Measurements from ENCODE around the gene ARHGEF33.

ARHGEF33 gene

DNA sequence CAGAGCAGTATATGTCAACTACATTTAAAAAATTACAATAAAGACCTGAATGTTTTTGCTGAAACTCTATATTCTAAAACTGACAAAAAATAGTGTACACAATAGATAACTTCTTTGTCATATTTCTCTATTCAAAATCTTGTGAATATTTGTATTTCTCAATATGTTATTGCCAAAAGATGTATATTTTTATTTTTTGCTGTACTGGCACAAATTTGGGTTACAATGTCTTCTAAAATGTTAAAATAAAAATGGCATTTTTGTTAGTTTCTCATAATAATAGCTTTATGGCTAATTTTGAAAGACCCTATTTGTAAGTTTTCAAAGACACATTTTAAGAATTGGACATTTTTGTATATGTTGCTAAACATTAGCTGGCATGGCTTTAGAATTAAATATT lies 630 bp upstream of the ARHGEF33 start:
- TF ChIP-seq EP300 (IDR thresholded peaks at IDR 0.05; ENCODE audit: borderline replicate concordance) (no peak), YY1 (IDR thresholded peaks at IDR 0.05; ENCODE audit: low read depth) (no peak), RAD21 (IDR thresholded peaks at IDR 0.05; ENCODE audit: low read depth) (no peak), USF1 (IDR thresholded peaks at IDR 0.05) (no peak), FOXM1 (IDR thresholded peaks at IDR 0.05; ENCODE audit: borderline replicate concordance, low read depth) (no peak), NFIC (IDR thresholded peaks at IDR 0.05) (no peak), EGR1 (IDR thresholded peaks at IDR 0.05) (no peak), TCF12 (IDR thresholded peaks at IDR 0.05; ENCODE audit: low read depth) (no peak), REST (IDR thresholded peaks at IDR 0.05; ENCODE audit: low read depth) (no peak), CEBPB (IDR thresholded peaks at IDR 0.05) (no peak), TAF1 (IDR thresholded peaks at IDR 0.05; ENCODE audit: low read depth) (no peak), ZBTB7A (IDR thresholded peaks at IDR 0.05; ENCODE audit: low read depth) (no peak), CREB1 (IDR thresholded peaks at IDR 0.05; ENCODE audit: low read depth) (no peak), TEAD4 (IDR thresholded peaks at IDR 0.05) (no peak)
- TF ChIP-seq, protein P1, sequence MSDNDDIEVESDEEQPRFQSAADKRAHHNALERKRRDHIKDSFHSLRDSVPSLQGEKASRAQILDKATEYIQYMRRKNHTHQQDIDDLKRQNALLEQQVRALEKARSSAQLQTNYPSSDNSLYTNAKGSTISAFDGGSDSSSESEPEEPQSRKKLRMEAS (IDR thresholded peaks at IDR 0.05): no peak

DNA sequence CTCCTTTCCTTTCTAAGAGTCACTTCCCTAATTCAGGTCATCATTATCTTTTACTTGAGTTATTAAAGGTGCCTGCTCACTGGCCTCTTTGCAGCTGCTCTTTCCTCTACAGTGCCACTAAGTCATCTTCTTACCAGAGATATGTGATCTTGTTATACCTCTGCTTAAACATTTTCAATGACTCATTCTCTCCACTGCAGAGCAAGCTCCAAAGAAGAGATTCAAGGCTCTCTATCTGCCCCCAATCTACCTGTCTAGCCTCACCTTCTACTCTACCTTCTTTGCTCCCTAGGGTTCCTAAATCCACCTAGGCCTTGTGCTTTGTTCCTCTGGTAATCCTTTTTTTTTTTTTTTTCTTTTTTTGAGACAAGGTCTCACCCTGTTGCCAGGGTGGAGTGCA lies 3.1 kb downstream of the ARHGEF33 start:
- TF ChIP-seq CEBPB (IDR thresholded peaks at IDR 0.05): no peak
- TF ChIP-seq REST (IDR thresholded peaks at IDR 0.05; ENCODE audit: low read depth): no peak
- TF ChIP-seq TAF1 (IDR thresholded peaks at IDR 0.05; ENCODE audit: low read depth): no peak
- TF ChIP-seq NFIC (IDR thresholded peaks at IDR 0.05): no peak
- no peak for TF ChIP-seq YY1 (IDR thresholded peaks at IDR 0.05; ENCODE audit: low read depth)

DNA sequence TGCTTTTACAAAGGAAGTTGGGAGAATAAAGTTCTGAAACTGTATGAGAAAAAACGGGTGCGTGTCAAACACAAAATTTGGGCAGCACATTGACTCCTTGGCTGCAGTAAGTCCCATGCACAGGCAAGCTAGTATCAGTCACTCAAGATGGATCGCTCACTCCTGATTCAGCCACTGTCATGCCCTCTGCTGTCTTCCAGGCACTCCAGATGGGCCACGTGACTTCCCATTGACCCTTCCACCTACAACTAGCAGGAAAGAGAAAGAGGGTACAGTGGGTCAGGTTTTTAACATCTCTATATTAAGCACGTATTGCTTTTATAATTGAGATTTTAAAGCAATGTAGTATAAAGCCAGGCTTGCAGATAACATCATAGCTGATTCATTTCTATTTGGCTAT lies 8.6 kb downstream of the ARHGEF33 start:
- TF ChIP-seq EP300 (IDR thresholded peaks at IDR 0.05; ENCODE audit: borderline replicate concordance): no peak
- TF ChIP-seq EGR1 (IDR thresholded peaks at IDR 0.05): no peak
- TF ChIP-seq NFIC (IDR thresholded peaks at IDR 0.05): no peak
- no peak for TF ChIP-seq TAF1 (IDR thresholded peaks at IDR 0.05; ENCODE audit: low read depth)
- TF ChIP-seq CEBPB (IDR thresholded peaks at IDR 0.05): no peak
- no peak for TF ChIP-seq REST (IDR thresholded peaks at IDR 0.05; ENCODE audit: low read depth)
- no peak for TF ChIP-seq USF1 (IDR thresholded peaks at IDR 0.05)
- no peak for TF ChIP-seq TCF12 (IDR thresholded peaks at IDR 0.05; ENCODE audit: low read depth)
- no peak for TF ChIP-seq ZBTB7A (IDR thresholded peaks at IDR 0.05; ENCODE audit: low read depth)
- TF ChIP-seq RAD21 (IDR thresholded peaks at IDR 0.05; ENCODE audit: low read depth): no peak
- no peak for TF ChIP-seq FOXM1 (IDR thresholded peaks at IDR 0.05; ENCODE audit: borderline replicate concordance, low read depth)
- TF ChIP-seq YY1 (IDR thresholded peaks at IDR 0.05; ENCODE audit: low read depth): no peak
- TF ChIP-seq, protein P1 (IDR thresholded peaks at IDR 0.05): no peak
- TF ChIP-seq CREB1 (IDR thresholded peaks at IDR 0.05; ENCODE audit: low read depth): no peak

DNA sequence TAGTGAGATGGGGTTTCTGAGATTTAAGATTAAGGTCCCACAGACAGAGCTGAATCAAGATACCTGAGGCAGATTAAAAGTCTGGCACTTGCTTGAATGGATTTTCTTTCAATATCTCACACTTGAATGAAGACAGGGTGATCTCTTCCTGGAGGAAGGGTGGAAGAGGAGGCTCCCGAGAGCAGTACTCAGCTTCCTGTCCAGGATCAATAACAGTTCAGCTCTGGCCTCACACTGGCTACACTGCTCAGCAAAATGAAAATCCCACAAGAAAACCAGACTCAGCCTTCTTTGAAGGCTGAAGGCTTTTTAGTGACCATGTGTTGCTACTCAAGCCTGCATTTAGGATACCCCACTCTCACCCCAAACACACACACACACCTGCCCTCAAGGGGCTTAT lies 11.1 kb downstream of the ARHGEF33 start:
- TF ChIP-seq YY1 (IDR thresholded peaks at IDR 0.05; ENCODE audit: low read depth): no peak
- TF ChIP-seq EP300 (IDR thresholded peaks at IDR 0.05; ENCODE audit: borderline replicate concordance): no peak
- no peak for TF ChIP-seq REST (IDR thresholded peaks at IDR 0.05; ENCODE audit: low read depth)
- no peak for TF ChIP-seq TAF1 (IDR thresholded peaks at IDR 0.05; ENCODE audit: low read depth)
- TF ChIP-seq FOXM1 (IDR thresholded peaks at IDR 0.05; ENCODE audit: borderline replicate concordance, low read depth): no peak
- no peak for TF ChIP-seq CREB1 (IDR thresholded peaks at IDR 0.05; ENCODE audit: low read depth)
- no peak for TF ChIP-seq RAD21 (IDR thresholded peaks at IDR 0.05; ENCODE audit: low read depth)

Measured in Ishikawa (cell line).